A549 (cell line): Measurements from ENCODE around the gene FOXI2. TPM values are rescaled to one million over a fixed set of nuclear protein-coding genes. Genes with fewer than 3 reads are reported as not detected.
A peak's percentile ranks its signal among the peaks of the same experiment; 100 is the strongest.

ENCODE experiments used
- ATAC-seq, 2 experiments: fragments of 200-7000 bp in 1 of 2; fragments of >200 bp in 1 of 2; cut with Nextera tagmentation in 1 of 2; cut with Tn5 transposase in 1 of 2; 3 replicates each; pipeline versions ENCODE4 v1.8.0 to v1.9.1; 2018 to 2020; ENCODE audit warnings: mild to moderate bottlenecking in 1 of 2, moderate library complexity in 1 of 2
- CTCF ChIA-PET: fragments of 300-600 bp; sonication (Branson Sonifier 250); formaldehyde crosslinking; extraction: SDS; loops from one replicate; lab custom pipeline; 2021; ENCODE audit warnings: antibody characterized with exemption, inconsistent platforms; lab: Yijun Ruan, JAX
- POLR2A ChIA-PET: fragments of 350-600 bp; formaldehyde crosslinking; extraction: SDS; loops from one replicate; lab custom pipeline; 2021; ENCODE audit warnings: antibody characterized with exemption, inconsistent platforms; lab: Yijun Ruan, JAX
- DNase-seq, 2 experiments: peaks; one replicate each; pipeline versions ENCODE4 v3.0.0 to v3.0.0-alpha.2; 2011 to 2016; ENCODE audit warnings: low read depth in 1 of 2, low spot score in 1 of 2
- FAIRE-seq: peaks from 2 replicates; lab custom pipeline; 2011; peaks lifted over from hg19 to GRCh38; lab: Jason Lieb, UNC
- H3K27ac ChIP-seq, 2 experiments: fragments of >200 bp; sonication (Bioruptor Twin); formaldehyde crosslinking; 3 replicates each; pipeline ENCODE4 v1.5.1; 2016 to 2017
- H3K4me1 ChIP-seq: fragments of >200 bp; sonication (Bioruptor Twin); formaldehyde crosslinking; 3 replicates; pipeline ENCODE4 v1.6.1; 2016
- H3K4me2 ChIP-seq: fragments of >200 bp; sonication (Bioruptor Twin); formaldehyde crosslinking; 3 replicates; pipeline ENCODE4 v1.6.1; 2016
- H3K4me3 ChIP-seq: fragments of >200 bp; sonication (Bioruptor Twin); formaldehyde crosslinking; 3 replicates; pipeline ENCODE4 v1.5.1; 2016
- H3K9me3 ChIP-seq: fragments of >200 bp; sonication (Bioruptor Twin); formaldehyde crosslinking; 3 replicates; pipeline ENCODE4 v1.6.1; 2016
- CEBPB ChIP-seq, 2 experiments: fragments of >200 bp in 1 of 2; sonication (Bioruptor Twin) in 1 of 2; formaldehyde crosslinking in 1 of 2; IDR thresholded peaks; 2 replicates each; pipeline ENCODE4 v1.6.1; 2012 to 2016
- CHD2 ChIP-seq: fragments of 150-350 bp; IDR thresholded peaks from 2 replicates; pipeline ENCODE4 v1.6.1; 2014; ENCODE audit warnings: low read length; ENCODE audit not compliant: partially characterized antibody
- ESRRA ChIP-seq: fragments of 150-350 bp; IDR thresholded peaks from 2 replicates; pipeline ENCODE4 v1.6.1; 2014; ENCODE audit warnings: mild to moderate bottlenecking, low read length, borderline replicate concordance
- GATA3 ChIP-seq: IDR thresholded peaks from 2 replicates; pipeline ENCODE4 v1.6.1; 2012; ENCODE audit warnings: borderline replicate concordance
- JUN ChIP-seq, 2 experiments: fragments of >200 bp; sonication (Bioruptor Twin); formaldehyde crosslinking; IDR thresholded peaks; 2 replicates in 1 of 2; 3 replicates in 1 of 2; pipeline ENCODE4 v1.6.1; 2016 to 2017
- KDM1A ChIP-seq: fragments of 200-600 bp; sonication (generic); IDR thresholded peaks from 2 replicates; pipeline ENCODE4 v1.6.1; 2016; ENCODE audit warnings: low read depth, mild to moderate bottlenecking
- MAFK ChIP-seq: fragments of 450-650 bp; IDR thresholded peaks from 2 replicates; pipeline ENCODE4 v1.6.1; 2014; ENCODE audit not compliant: partially characterized antibody
- MAZ ChIP-seq: fragments of 150-350 bp; IDR thresholded peaks from 2 replicates; pipeline ENCODE4 v1.6.1; 2014; ENCODE audit warnings: antibody characterized with exemption, low read depth, low read length, borderline replicate concordance
- NPAS2 ChIP-seq: fragments of 250-450 bp; sonication (Bioruptor Pico); IDR thresholded peaks from 2 replicates; pipeline ENCODE4 v1.8.0; 2022; ENCODE audit warnings: mild to moderate bottlenecking, moderate library complexity, borderline replicate concordance
- POLR2A ChIP-seq: IDR thresholded peaks from 2 replicates; pipeline ENCODE4 v1.6.1; 2012; ENCODE audit warnings: mild to moderate bottlenecking, low read length
- POLR2AphosphoS2 ChIP-seq: conservative IDR thresholded peaks from 2 replicates; pipeline ENCODE4 v1.6.1; 2012; ENCODE audit warnings: low read length, improper control_type of control experiment, inconsistent platforms
- RAD21 ChIP-seq, 2 experiments: fragments of >200 bp in 1 of 2; sonication (Bioruptor Twin) in 1 of 2; formaldehyde crosslinking in 1 of 2; IDR thresholded peaks in 1 of 2; conservative IDR thresholded peaks in 1 of 2; 2 replicates in 1 of 2; 3 replicates in 1 of 2; pipeline ENCODE4 v1.6.1; 2012 to 2018; ENCODE audit warnings: inconsistent platforms in 1 of 2
- RCOR1 ChIP-seq: fragments of 150-350 bp; IDR thresholded peaks from 2 replicates; pipeline ENCODE4 v1.6.1; 2014; ENCODE audit warnings: antibody characterized with exemption, low read length, low read depth
- REST ChIP-seq: fragments of 200-600 bp; sonication (generic); IDR thresholded peaks from 2 replicates; pipeline ENCODE4 v1.6.1; 2016; ENCODE audit warnings: antibody characterized with exemption, mild to moderate bottlenecking, moderate library complexity
- RNF2 ChIP-seq: fragments of 200-600 bp; sonication (generic); IDR thresholded peaks from 2 replicates; pipeline ENCODE4 v1.6.1; 2016; ENCODE audit warnings: low read depth, mild to moderate bottlenecking, antibody characterized with exemption, moderate library complexity, borderline replicate concordance
- SMC3 ChIP-seq: fragments of >200 bp; sonication (Bioruptor Twin); formaldehyde crosslinking; IDR thresholded peaks from 3 replicates; pipeline ENCODE4 v1.6.1; 2018; ENCODE audit warnings: inconsistent platforms
- SREBF2 ChIP-seq: fragments of 450-650 bp; IDR thresholded peaks from 2 replicates; pipeline ENCODE4 v1.6.1; 2014; ENCODE audit warnings: mild to moderate bottlenecking, moderate library complexity
- TFCP2L1 ChIP-seq: fragments of 250-450 bp; sonication (Bioruptor Pico); IDR thresholded peaks from 2 replicates; pipeline ENCODE4 v1.5.0; 2021; ENCODE audit warnings: mild to moderate bottlenecking
- ZNF302 ChIP-seq: fragments of 250-450 bp; sonication (Bioruptor Pico); IDR thresholded peaks from 2 replicates; pipeline ENCODE4 v1.9.0; 2021; ENCODE audit warnings: inconsistent platforms, mild to moderate bottlenecking, moderate library complexity
- WGBS: methylation state at CpG from one replicate; pipeline ENCODE4 v1.1.6; 2017; ENCODE audit errors: missing lambda C conversion rate; 5-methylcytosine and 5-hydroxymethylcytosine counted together
- polyA plus RNA-seq, 4 experiments: library from polyadenylated mRNA; depleted of rRNA in 3 of 4; stranded (reverse); fragments of >200 nt; fragmentation: RNase III in 1 of 4; extraction: RNeasy Plus Mini Kit Qiagen cat#74134 plus additional on column Dnase treatment in 1 of 4; gene quantifications; 2 replicates in 3 of 4; 3 replicates in 1 of 4; pipeline ENCODE4 v1.2.3, GENCODE V29; 2011 to 2017
- TF ChIP-seq, protein P1 (sequence below): fragments of >200 bp; sonication (Bioruptor Twin); formaldehyde crosslinking; IDR thresholded peaks from 3 replicates; pipeline ENCODE4 v1.6.1; 2016
- TF ChIP-seq, protein P2 (sequence below): fragments of 250-450 bp; sonication (Bioruptor Pico); IDR thresholded peaks from 2 replicates; pipeline ENCODE4 v1.5.0; 2021; ENCODE audit warnings: mild to moderate bottlenecking, moderate library complexity, borderline replicate concordance
- TF ChIP-seq, protein P3 (sequence below): fragments of 450-650 bp; IDR thresholded peaks from 2 replicates; pipeline ENCODE4 v1.6.1; 2014; ENCODE audit warnings: antibody characterized with exemption

The FOXI2 gene
- polyA plus RNA-seq, 2 of the 4 experiments (the other 2 are of a cell fraction) = not detected

GRCh38 chr10:127756264-127756663 is 19.3 kb downstream of the FOXI2 start:
- no peak for DNase-seq
- no peak overlapping the region for H3K27ac ChIP-seq
- CTCF ChIA-PET = interaction anchor here (1.2 to 1.6 kb wide), 2 partner anchors 35 to 40 kb away, joined by 3 to 4 read pairs; no protein-coding TSS in a partner anchor
- POLR2A ChIA-PET = no interaction called here
- no peak overlapping the region for H3K4me3 ChIP-seq
- 2% methylated on average over 2 of the region's 2 CpGs for WGBS
- H3K9me3 ChIP-seq = no peaks in the 10 kb centered on the region
- no peaks in the 10 kb centered on the region for H3K4me1 ChIP-seq
- no peak for ATAC-seq
- TF ChIP-seq CEBPB (IDR thresholded peaks at IDR 0.05) = no peak
- TF ChIP-seq CHD2 = no peak
- TF ChIP-seq GATA3 = no peak
- TF ChIP-seq, protein P1, sequence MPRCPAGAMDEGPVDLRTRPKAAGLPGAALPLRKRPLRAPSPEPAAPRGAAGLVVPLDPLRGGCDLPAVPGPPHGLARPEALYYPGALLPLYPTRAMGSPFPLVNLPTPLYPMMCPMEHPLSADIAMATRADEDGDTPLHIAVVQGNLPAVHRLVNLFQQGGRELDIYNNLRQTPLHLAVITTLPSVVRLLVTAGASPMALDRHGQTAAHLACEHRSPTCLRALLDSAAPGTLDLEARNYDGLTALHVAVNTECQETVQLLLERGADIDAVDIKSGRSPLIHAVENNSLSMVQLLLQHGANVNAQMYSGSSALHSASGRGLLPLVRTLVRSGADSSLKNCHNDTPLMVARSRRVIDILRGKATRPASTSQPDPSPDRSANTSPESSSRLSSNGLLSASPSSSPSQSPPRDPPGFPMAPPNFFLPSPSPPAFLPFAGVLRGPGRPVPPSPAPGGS = no peak
- TF ChIP-seq, protein P2, sequence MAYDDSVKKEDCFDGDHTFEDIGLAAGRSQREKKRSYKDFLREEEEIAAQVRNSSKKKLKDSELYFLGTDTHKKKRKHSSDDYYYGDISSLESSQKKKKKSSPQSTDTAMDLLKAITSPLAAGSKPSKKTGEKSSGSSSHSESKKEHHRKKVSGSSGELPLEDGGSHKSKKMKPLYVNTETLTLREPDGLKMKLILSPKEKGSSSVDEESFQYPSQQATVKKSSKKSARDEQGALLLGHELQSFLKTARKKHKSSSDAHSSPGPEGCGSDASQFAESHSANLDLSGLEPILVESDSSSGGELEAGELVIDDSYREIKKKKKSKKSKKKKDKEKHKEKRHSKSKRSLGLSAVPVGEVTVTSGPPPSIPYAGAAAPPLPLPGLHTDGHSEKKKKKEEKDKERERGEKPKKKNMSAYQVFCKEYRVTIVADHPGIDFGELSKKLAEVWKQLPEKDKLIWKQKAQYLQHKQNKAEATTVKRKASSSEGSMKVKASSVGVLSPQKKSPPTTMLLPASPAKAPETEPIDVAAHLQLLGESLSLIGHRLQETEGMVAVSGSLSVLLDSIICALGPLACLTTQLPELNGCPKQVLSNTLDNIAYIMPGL (CRISPR knock-in tag) = no peak
- TF ChIP-seq RCOR1 = no peak
- no peak for TF ChIP-seq JUN (IDR thresholded peaks at IDR 0.05)
- TF ChIP-seq, all 56 proteins: peak for 0
- no peak for FAIRE-seq
- H3K4me2 ChIP-seq = no peak overlapping the region

DNA sequence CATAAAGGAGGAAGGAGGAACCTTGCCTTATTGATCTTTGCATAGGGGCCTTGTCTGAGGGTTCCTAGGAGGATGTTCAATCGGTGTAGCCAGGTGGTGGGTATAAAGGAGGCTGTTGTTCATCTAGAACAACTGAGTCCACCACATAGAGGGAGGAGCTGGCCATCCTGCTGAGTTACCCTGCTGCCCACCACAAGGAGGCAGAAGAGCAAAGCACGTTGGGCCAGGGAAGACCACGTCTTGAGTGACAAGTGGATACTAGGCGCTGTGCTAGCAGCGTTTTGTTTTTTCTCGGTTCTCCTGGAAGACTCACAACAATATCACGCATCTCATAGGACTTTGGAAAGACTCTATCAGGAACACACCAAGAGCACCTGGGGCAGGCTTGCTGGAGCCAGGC is 20.0 kb downstream of the FOXI2 start:
- no peak overlapping the region for H3K4me3 ChIP-seq
- no peaks in the 10 kb centered on the region for H3K4me1 ChIP-seq
- ChIA-PET POLR2A (no interaction called here), CTCF (interaction anchor here (1.2 kb wide), 1 partner anchor 41 kb away, joined by 4 read pairs; no protein-coding TSS in a partner anchor)
- H3K9me3 ChIP-seq = no peaks in the 10 kb centered on the region
- no peak for FAIRE-seq
- H3K27ac ChIP-seq = no peak overlapping the region
- no peak for DNase-seq
- TF ChIP-seq POLR2A = no peak
- TF ChIP-seq RNF2 = no peak
- no peak for TF ChIP-seq TFCP2L1
- no peak for TF ChIP-seq NPAS2 (CRISPR knock-in tag)
- no peak for TF ChIP-seq RAD21 (conservative IDR thresholded peaks at IDR 0.05 in 1 of 2, IDR thresholded peaks at IDR 0.05 in 1 of 2)
- ATAC-seq = no peak
- H3K4me2 ChIP-seq = no peak overlapping the region
- 42% methylated on average over 7 of the region's 7 CpGs for WGBS

GRCh38 chr10:127759276-127759675 is 22.3 kb downstream of the FOXI2 start:
- DNase-seq = no peak
- Histone ChIP-seq H3K4me1 (no peaks in the 10 kb centered on the region), H3K4me2 (no peak overlapping the region), H3K4me3 (no peak overlapping the region), H3K9me3 (no peaks in the 10 kb centered on the region), H3K27ac (no peak overlapping the region)
- TF ChIP-seq MAFK (peak; percentile 58), ZNF302 (CRISPR knock-in tag) (no peak)
- no peak for ATAC-seq
- 0% methylated on average over 2 of the region's 2 CpGs for whole genome bisulfite sequencing
- no peak for FAIRE-seq
- ChIA-PET POLR2A (no interaction called here), CTCF (interaction anchor here (1.0 to 1.1 kb wide), 2 partner anchors 95 to 310 kb away, joined by 3 to 4 read pairs; no protein-coding TSS in a partner anchor)

DNA sequence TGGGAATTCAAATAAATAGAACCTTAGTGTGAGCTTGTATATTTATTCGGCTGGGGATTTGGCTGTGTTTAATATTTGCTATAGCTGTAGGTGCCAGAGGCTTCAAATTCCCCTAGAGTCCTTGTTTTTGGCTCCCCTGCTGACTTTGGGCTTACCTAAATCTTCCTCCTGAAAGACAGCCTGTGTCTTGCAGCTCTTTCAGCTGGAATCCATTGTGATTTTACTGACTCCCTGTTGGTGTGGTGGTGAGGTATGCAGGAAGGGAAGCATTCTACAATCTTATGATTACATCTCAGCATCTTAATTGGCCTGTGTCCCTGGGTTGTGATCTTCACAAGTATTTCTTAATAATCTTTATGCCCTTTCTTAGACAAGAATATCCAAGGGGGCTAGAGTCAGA is 25.9 kb downstream of the FOXI2 start:
- H3K4me1 ChIP-seq = no peaks in the 10 kb centered on the region
- H3K9me3 ChIP-seq = no peaks in the 10 kb centered on the region
- FAIRE-seq (no peak), ATAC-seq (no peak), DNase-seq (no peak)
- no peak overlapping the region for H3K27ac ChIP-seq
- CTCF ChIA-PET = no interaction called here
- POLR2A ChIA-PET = no interaction called here
- H3K4me2 ChIP-seq = no peak overlapping the region
- no peak overlapping the region for H3K4me3 ChIP-seq
- WGBS = 0% methylated on average over 1 of the region's 1 CpG
- TF ChIP-seq CEBPB (IDR thresholded peaks at IDR 0.05) = no peak
- TF ChIP-seq MAZ = no peak
- TF ChIP-seq CHD2 = no peak
- no peak for TF ChIP-seq RAD21 (conservative IDR thresholded peaks at IDR 0.05 in 1 of 2, IDR thresholded peaks at IDR 0.05 in 1 of 2)
- no peak for TF ChIP-seq SMC3
- no peak for TF ChIP-seq SREBF2
- TF ChIP-seq ESRRA = no peak
- TF ChIP-seq POLR2AphosphoS2 = no peak
- no peak for TF ChIP-seq REST
- TF ChIP-seq KDM1A = no peak
- no peak for TF ChIP-seq MAFK
- TF ChIP-seq JUN (IDR thresholded peaks at IDR 0.05) = no peak
- TF ChIP-seq, protein P3, sequence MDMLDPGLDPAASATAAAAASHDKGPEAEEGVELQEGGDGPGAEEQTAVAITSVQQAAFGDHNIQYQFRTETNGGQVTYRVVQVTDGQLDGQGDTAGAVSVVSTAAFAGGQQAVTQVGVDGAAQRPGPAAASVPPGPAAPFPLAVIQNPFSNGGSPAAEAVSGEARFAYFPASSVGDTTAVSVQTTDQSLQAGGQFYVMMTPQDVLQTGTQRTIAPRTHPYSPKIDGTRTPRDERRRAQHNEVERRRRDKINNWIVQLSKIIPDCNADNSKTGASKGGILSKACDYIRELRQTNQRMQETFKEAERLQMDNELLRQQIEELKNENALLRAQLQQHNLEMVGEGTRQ = no peak
